Right ventricle myocardium inferior (tissue), 1 donor: ENCODE data around the gene CRABP2. TPM values are rescaled to one million over a fixed set of nuclear protein-coding genes. Genes with fewer than 3 reads are reported as not detected.

Source experiments
- ATAC-seq: fragments of 200-7000 bp; cut with Tn5 transposase; one replicate; pipeline ENCODE4 v1.9.1; 2020; ENCODE audit warnings: mild to moderate bottlenecking, moderate library complexity
- DNase-seq: peaks from one replicate; pipeline ENCODE4 v3.0.0; 2021; ENCODE audit errors: missing footprints
- intact Hi-C: fragments of 100-400 bp; cut with DNase I; formaldehyde crosslinking; loops from one replicate; pipeline ENCODE4 v1.11.0; 2022
- total RNA-seq: library from RNA; stranded (reverse); fragmentation: NEBNext Ultra II Directional; extraction: Animal tissue kit (Norgen Biotek cat#: 25700); gene quantifications from one replicate; pipeline ENCODE4 v1.2.1, GENCODE V29; 2021
- donor health status: DM: no; HTN: yes; CAD: no; lungs with severe emphysema.

The CRABP2 gene
- total RNA-seq, 1 donor from 2014 or later, result not detected

DNA sequence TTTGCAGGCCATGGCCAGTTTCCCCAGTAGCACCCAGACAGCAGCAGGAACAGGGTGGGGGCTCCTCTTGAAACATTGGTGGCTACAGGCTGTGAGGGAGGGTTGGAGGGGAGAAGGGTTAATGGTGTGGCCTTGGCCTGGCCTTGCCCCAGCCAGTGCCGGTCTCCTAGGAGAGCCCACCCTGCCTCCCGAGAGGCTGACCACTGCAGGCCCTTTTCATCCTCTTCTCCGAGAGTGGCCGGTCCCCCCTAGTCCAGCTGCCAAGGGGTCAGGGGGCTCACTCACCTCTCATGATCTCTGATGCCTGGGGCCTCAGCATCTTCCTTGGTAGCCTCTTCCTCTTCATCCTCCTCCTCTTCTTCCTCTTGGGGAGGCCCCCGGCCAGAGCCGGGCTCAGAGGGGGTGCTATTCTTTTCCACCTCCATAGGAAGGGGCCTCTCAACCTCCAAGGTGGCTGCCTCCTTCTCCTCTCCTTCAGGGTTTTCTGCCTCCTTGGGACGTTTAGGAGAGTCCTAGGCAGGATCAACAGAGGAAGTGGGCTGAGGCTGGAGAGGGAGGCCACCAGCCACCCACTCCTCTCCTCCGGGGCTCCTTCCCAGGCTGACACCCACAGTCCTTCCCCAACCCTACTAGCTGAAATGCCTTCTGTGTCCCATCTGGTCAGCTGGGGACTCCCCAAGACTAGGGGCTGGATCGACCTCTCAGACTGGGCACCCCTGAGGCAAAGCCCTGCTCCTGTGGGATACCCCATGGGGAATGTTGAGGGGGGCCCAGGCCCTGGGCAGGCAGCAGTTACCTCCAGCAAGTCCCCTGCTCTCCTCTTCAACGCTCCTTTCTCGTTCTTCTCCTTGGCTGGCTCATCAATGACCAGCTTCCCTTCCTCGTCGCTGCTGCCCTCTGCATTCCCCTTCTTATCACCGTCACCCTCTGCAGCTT lies 38.3 kb upstream of the CRABP2 start:
- ATAC-seq, result no peak
- no peak for DNase-seq
- intact Hi-C loops, result no loop called here

DNA sequence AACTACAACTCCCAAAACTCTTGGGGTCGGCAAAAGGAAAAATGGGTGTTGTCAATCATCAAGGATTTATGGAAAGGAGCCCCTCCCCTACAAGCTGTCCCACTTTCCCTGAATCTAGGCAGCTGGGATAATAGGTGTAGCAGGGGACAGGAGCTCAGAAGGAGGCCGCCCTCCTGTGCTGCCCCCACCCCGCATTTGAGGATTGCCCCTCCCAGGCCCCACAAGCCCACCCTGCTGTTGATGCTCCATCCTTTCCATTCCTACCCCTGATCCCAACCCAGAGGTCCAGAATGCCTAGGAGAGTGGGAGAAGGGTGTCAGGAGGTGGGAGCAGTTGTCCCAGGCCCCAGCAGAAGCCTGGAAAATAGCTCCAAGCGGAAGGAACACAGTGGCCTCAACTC lies 37.4 kb upstream of the CRABP2 start:
- ATAC-seq (no peak), DNase-seq (no peak)
- intact Hi-C loops, result no loop called here

GRCh38 chr1:156742017-156742416 lies 36.6 kb upstream of the CRABP2 start:
- ATAC-seq, result no peak

GRCh38 chr1:156741481-156741983 lies 36.1 kb upstream of the CRABP2 start:
- intact Hi-C loops, result loop anchor here (1.0 kb wide), 1 partner anchor 26 kb away; the partner anchor contains the start of gene PRCC
- ATAC-seq, result peak; percentile 0
- no peak for DNase-seq

More at GRCh38 chr1:156742017-156742416, 36.6 kb upstream of the CRABP2 start:
- intact Hi-C loops, result no loop called here
- no peak for DNase-seq

DNA sequence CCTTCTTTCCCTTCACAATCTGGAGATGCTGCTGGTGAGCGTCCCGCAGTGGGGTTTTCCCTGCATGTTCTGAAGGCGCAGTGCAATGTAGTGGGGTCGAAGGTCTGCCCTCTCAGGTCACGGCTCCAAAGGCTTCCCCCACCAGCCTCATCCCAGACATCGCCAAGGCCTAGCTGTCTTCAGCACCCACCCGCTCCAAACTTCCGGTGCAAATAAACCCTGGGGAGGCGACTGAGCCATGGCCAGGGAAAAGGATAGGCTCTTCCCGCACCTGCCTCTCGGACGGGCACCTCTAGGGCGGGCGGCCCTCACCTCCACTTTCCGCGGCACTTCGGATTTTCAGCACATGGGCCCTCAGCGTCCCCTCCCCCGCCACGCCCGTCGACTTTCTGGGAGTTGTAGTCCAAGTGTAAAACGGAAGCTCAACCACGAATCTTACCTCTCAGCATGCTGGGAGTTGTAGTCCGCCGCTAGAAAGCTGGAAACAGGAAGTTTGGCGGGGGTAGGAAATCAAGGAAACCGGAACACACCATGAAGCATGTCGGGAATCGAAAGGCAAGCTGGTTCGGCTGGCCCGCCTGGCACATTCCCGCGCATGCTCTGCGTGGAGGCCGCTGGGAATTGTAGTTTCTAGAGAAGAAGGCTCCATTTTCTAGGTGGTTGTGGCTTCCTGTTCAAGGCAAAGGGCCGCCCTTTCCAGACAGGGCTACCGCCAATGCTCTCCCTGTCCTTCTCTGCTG lies 35.5 kb upstream of the CRABP2 start, which contains the start of gene MRPL24:
Gene MRPL24, minus strand, starts transcription at position 348 of the 740 bp plus-strand sequence. CDS start 2,384 bp downstream, outside the sequence.
- ATAC-seq, result peak; percentile 94
- peak; percentile 98 for DNase-seq
- intact Hi-C loops, result loop anchor here (1.0 kb wide), 1 partner anchor 26 kb away; the partner anchor contains the start of gene PRCC

GRCh38 chr1:156740237-156740740 lies 34.9 kb upstream of the CRABP2 start:
- DNase-seq (no peak), ATAC-seq (peak; percentile 4)
- intact Hi-C loops, result no loop called here

GRCh38 chr1:156738916-156739315 lies 33.5 kb upstream of the CRABP2 start:
- no peak for ATAC-seq
- intact Hi-C loops, result no loop called here
- no peak for DNase-seq

GRCh38 chr1:156738407-156738806 lies 33.0 kb upstream of the CRABP2 start:
- intact Hi-C loops, result no loop called here
- ATAC-seq (no peak), DNase-seq (no peak)

- no peak for ATAC-seq
- intact Hi-C loops, result no loop called here
- DNase-seq, result peak; percentile 57
Observed at GRCh38 chr1:156733989-156734584, 28.7 kb upstream of the CRABP2 start.

DNA sequence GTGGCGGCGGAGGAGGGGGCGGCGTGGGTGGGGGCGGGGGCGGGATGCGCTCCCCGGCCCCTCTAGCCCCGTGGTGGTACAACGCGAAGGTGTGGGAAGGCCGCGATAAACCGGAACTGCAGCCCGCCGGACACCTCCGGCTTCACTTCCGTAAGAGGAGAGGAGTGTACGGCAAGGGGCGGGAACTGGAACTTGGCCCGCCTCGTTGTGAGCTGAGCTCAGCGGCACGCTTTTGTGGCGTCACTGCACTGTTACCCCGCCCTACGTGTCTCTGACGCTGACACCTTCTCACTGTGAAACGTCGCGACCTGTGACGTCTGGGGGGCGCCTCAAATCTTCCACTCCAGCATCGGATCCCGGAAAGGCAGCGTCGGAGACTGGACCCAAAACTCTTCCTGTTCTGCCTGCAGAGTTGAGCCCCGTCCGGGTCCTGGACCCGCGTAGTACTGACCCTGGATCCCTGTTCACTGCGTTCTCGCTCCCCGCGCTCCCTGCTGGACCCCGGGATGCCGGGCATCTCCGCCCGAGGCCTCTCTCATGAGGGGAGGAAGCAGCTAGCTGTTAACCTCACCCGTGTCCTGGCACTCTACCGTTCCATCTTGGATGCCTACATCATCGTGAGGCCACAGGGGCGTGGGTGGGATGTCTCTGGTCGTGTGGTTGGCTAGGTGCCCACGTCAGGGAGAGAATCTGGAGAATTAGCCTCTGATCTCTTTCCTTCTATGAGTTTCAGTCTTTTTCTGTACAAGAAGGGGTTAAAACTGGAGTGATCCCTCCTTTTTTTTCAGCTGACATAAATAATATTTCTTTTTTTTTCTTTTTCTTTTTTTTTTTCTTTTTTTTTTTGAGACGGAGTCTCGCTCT lies 23.4 kb upstream of the CRABP2 start, which contains the start of gene ISG20L2:
Gene ISG20L2, minus strand, starts transcription at position 168 of the 864 bp plus-strand sequence. CDS start 1,114 bp downstream, outside the sequence.
- DNase-seq (peak; percentile 98), ATAC-seq (peak; percentile 95)
- intact Hi-C loops, result loop anchor here (1.0 kb wide), 1 partner anchor 38 kb away; the partner anchor contains the start of gene PRCC

GRCh38 chr1:156727926-156728598 lies 22.7 kb upstream of the CRABP2 start, which contains the start of gene METTL25B:
TSS of gene METTL25B (plus strand) at chr1:156728469. CDS start at chr1:156729105, 636 bp downstream.
- DNase-seq, result peak; percentile 91
- intact Hi-C loops, result loop anchor here (1.0 kb wide), 1 partner anchor 39 kb away; the partner anchor contains the start of gene PRCC
- ATAC-seq, result peak; percentile 79

DNA sequence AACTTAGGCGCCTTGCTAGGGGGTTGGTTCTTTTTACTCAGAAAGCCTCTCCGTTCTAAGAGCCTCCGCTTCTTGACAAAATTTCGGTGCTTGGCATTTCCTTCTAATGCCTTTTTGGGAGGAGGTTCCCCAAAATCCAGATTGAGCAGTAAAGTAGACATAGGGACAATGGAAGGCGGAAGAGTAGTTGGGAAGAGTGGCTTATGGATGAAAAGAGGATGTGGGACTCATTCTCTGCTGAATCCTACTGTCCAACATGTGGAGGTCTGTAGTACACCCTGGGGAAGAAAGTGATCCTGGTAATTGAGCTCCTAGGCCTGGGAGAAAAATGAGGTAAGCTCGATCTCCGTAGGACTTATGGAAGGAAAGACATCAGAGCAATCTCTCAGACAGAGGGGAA lies 22.1 kb upstream of the CRABP2 start:
- intact Hi-C loops, result no loop called here
- ATAC-seq, result no peak
- no peak for DNase-seq

GRCh38 chr1:156726549-156727226 lies 21.3 kb upstream of the CRABP2 start:
- intact Hi-C loops, result no loop called here
- ATAC-seq (no peak), DNase-seq (no peak)

DNA sequence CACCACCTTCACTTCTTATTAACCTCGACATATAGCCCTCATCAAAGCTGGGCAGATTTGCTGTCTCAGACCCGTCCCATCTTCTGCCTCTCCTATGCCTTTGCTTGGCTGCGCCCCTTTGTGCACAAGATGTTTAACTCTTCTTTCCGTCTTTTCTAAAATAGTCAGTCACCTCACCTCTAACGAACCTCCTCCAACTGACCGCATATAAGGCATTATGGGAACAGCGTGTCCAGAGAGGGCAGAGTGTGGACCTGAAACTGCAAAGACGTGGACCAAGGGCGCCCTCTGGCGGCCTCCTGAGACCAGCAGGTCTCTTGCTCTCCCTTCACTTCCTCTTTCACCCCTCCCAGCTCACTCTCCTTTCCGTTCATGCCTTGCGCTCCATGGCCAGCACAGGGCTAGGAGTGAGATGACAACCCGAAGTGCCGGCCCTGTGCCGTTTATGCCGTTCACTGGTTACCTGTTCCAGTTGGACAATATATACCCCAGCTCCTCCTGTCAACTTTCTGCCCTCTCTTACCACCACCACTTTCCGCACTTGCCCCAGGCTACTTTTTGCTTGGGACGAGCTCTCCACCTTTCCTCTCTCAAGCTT lies 20.4 kb upstream of the CRABP2 start:
- peak; percentile 94 for DNase-seq

GRCh38 chr1:156721535-156721934 lies 16.2 kb upstream of the CRABP2 start:
- intact Hi-C loops, result no loop called here
- no peak for DNase-seq
- no peak for ATAC-seq

More for the DNA sequence above, 20.4 kb upstream of the CRABP2 start:
- peak; percentile 75 for ATAC-seq
- intact Hi-C loops, result loop anchor here (1.0 kb wide), 1 partner anchor 36 kb away; no protein-coding TSS in a partner anchor

- DNase-seq (peak; percentile 25), ATAC-seq (no peak)
- intact Hi-C loops, result no loop called here
Observed at GRCh38 chr1:156721131-156721530, 15.7 kb upstream of the CRABP2 start.
